ENCODE data around the gene HSD11B2. TPM values are rescaled to one million over a fixed set of nuclear protein-coding genes. Genes with fewer than 3 reads are reported as not detected.

Gene HSD11B2
- total RNA-seq, 2 experiments from 2014 or later, result not detected

DNA sequence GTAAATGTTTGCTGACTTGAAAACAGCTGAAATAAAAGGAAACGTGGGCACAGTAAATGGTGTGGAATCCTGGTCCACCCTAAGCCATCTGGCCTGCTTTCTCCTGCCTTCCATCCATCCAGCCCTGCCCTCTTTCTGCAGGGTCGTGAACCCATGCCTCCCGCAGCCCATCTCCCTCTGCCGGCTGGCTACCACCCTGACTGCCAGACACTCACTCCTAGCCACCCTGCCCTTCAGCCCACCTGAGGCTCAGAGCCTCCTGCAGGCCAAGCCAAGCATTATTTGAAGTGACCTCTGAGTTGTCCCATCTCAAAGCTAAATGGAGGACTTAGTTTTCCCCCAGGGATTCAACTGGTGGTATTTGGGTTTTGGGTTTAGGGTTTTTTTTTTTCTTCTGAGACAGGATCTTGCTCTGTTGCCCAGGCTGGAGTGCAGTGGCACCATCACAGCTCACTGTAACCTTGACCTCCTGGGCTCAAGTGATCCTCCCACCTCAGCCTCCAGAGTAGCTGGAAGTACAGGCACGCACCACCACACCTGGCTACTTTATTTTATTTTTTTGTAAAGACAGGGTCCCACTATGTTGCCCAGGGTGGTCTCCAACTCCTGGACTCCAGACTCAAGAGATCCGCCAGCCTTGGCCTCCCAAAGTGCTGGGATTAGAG is 23.0 kb upstream of the HSD11B2 start:
- no TSS peak for BruUV-seq (replicated peaks)

DNA sequence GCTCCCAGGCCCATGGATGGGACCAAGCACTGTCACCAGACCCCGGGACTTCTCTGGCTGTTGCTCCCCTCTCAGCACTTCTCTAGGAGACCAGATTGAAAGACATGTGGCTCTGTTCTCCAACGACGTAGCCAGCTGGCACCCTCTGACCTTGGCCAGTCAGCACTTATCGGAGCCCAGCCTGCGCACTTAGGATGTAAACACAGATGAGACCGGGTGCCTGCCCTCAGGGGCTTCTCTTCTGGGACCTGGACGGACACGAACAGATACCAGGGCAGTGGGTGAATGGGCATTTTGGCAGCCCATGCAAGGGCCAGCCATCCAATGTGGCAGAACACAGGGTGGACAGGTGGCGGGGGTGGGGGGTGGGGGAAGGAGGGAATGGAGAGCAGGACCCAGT is 21.3 kb upstream of the HSD11B2 start:
- no peak for DNase-seq (ENCODE audit: low spot score)
- no peak overlapping the region for H3K27ac ChIP-seq (ENCODE audit: low read depth, low read length, poor library complexity, severe bottlenecking)
- no peaks in the 10 kb centered on the region for H4K20me1 ChIP-seq (ENCODE audit: insufficient read depth, low read length)
- H3K4me1 ChIP-seq (ENCODE audit: insufficient read depth, low read length, poor library complexity, severe bottlenecking), result no peaks in the 10 kb centered on the region
- TF ChIP-seq, protein P1, sequence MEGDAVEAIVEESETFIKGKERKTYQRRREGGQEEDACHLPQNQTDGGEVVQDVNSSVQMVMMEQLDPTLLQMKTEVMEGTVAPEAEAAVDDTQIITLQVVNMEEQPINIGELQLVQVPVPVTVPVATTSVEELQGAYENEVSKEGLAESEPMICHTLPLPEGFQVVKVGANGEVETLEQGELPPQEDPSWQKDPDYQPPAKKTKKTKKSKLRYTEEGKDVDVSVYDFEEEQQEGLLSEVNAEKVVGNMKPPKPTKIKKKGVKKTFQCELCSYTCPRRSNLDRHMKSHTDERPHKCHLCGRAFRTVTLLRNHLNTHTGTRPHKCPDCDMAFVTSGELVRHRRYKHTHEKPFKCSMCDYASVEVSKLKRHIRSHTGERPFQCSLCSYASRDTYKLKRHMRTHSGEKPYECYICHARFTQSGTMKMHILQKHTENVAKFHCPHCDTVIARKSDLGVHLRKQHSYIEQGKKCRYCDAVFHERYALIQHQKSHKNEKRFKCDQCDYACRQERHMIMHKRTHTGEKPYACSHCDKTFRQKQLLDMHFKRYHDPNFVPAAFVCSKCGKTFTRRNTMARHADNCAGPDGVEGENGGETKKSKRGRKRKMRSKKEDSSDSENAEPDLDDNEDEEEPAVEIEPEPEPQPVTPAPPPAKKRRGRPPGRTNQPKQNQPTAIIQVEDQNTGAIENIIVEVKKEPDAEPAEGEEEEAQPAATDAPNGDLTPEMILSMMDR (conservative IDR thresholded peaks at IDR 0.05; ENCODE audit: low read length), result no peak
- TF ChIP-seq EZH2phosphoT487 (IDR thresholded peaks at IDR 0.05; ENCODE audit: borderline replicate concordance, low read depth, low read length), result no peak
- POLR2A ChIA-PET, result no interaction called here
- no peaks in the 10 kb centered on the region for H3K36me3 ChIP-seq (ENCODE audit: insufficient read depth, low read length)
- no peak overlapping the region for H2AFZ ChIP-seq (ENCODE audit: low read length)
- H3K79me2 ChIP-seq (ENCODE audit: insufficient read depth, low read depth, low read length), result no peaks in the 10 kb centered on the region
- no peak overlapping the region for H3K4me2 ChIP-seq (ENCODE audit: low read length)
- no TSS peak for BruUV-seq (replicated peaks)
- H3K9me2 ChIP-seq (ENCODE audit: insufficient read depth, low read length), result no peaks in the 10 kb centered on the region
- CTCF ChIA-PET (ENCODE audit: unreplicated experiment), result no interaction called here
- H3K9me3 ChIP-seq (ENCODE audit: low read length), result no peaks in the 10 kb centered on the region
- H3K4me3 ChIP-seq (ENCODE audit: low read depth, low read length, poor library complexity, severe bottlenecking), result no peak overlapping the region
- intact Hi-C loops (cut with micrococcal nuclease; ENCODE audit: unreplicated experiment), result no loop called here

More for the DNA sequence above, 23.0 kb upstream of the HSD11B2 start:
- no peak overlapping the region for H3K4me2 ChIP-seq (ENCODE audit: low read length)
- no peaks in the 10 kb centered on the region for H3K9me3 ChIP-seq (ENCODE audit: low read length)
- H2AFZ ChIP-seq (ENCODE audit: low read length), result no peak overlapping the region
- DNase-seq (ENCODE audit: low spot score), result no peak
- H3K4me1 ChIP-seq (ENCODE audit: insufficient read depth, low read length, poor library complexity, severe bottlenecking), result no peaks in the 10 kb centered on the region
- intact Hi-C loops (cut with micrococcal nuclease; ENCODE audit: unreplicated experiment), result no loop called here
- H3K36me3 ChIP-seq (ENCODE audit: insufficient read depth, low read length), result no peaks in the 10 kb centered on the region
- ChIA-PET POLR2A (no interaction called here), CTCF (ENCODE audit: unreplicated experiment) (no interaction called here)
- H3K9me2 ChIP-seq (ENCODE audit: insufficient read depth, low read length), result no peaks in the 10 kb centered on the region
- no peaks in the 10 kb centered on the region for H3K79me2 ChIP-seq (ENCODE audit: insufficient read depth, low read depth, low read length)
- no peak overlapping the region for H3K27ac ChIP-seq (ENCODE audit: low read depth, low read length, poor library complexity, severe bottlenecking)
- H3K4me3 ChIP-seq (ENCODE audit: low read depth, low read length, poor library complexity, severe bottlenecking), result no peak overlapping the region
- TF ChIP-seq, protein P1 (conservative IDR thresholded peaks at IDR 0.05; ENCODE audit: low read length), result no peak
- no peak for TF ChIP-seq EZH2phosphoT487 (IDR thresholded peaks at IDR 0.05; ENCODE audit: borderline replicate concordance, low read depth, low read length)
- H4K20me1 ChIP-seq (ENCODE audit: insufficient read depth, low read length), result no peaks in the 10 kb centered on the region

GRCh38 chr16:67411339-67411738 is 19.6 kb upstream of the HSD11B2 start:
- H3K27ac ChIP-seq (ENCODE audit: low read depth, low read length, poor library complexity, severe bottlenecking), result no peak overlapping the region
- no peaks in the 10 kb centered on the region for H3K36me3 ChIP-seq (ENCODE audit: insufficient read depth, low read length)
- CTCF ChIA-PET (ENCODE audit: unreplicated experiment), result no interaction called here
- no peaks in the 10 kb centered on the region for H3K79me2 ChIP-seq (ENCODE audit: insufficient read depth, low read depth, low read length)
- no peaks in the 10 kb centered on the region for H3K4me1 ChIP-seq (ENCODE audit: insufficient read depth, low read length, poor library complexity, severe bottlenecking)
- TF ChIP-seq, protein P1 (conservative IDR thresholded peaks at IDR 0.05; ENCODE audit: low read length), result no peak
- TF ChIP-seq EZH2phosphoT487 (IDR thresholded peaks at IDR 0.05; ENCODE audit: borderline replicate concordance, low read depth, low read length), result no peak
- intact Hi-C loops (cut with micrococcal nuclease; ENCODE audit: unreplicated experiment), result no loop called here
- H3K9me3 ChIP-seq (ENCODE audit: low read length), result no peaks in the 10 kb centered on the region
- no peaks in the 10 kb centered on the region for H3K9me2 ChIP-seq (ENCODE audit: insufficient read depth, low read length)
- no peak overlapping the region for H3K4me3 ChIP-seq (ENCODE audit: low read depth, low read length, poor library complexity, severe bottlenecking)
- no TSS peak for BruUV-seq (replicated peaks)
- DNase-seq (ENCODE audit: low spot score), result no peak
- no peak overlapping the region for H3K4me2 ChIP-seq (ENCODE audit: low read length)
- POLR2A ChIA-PET, result no interaction called here
- H4K20me1 ChIP-seq (ENCODE audit: insufficient read depth, low read length), result no peaks in the 10 kb centered on the region
- H2AFZ ChIP-seq (ENCODE audit: low read length), result no peak overlapping the region

Data from OCI-LY7 (cell line).